Measurements from ENCODE around the gene PLCXD3.

PLCXD3 gene

DNA sequence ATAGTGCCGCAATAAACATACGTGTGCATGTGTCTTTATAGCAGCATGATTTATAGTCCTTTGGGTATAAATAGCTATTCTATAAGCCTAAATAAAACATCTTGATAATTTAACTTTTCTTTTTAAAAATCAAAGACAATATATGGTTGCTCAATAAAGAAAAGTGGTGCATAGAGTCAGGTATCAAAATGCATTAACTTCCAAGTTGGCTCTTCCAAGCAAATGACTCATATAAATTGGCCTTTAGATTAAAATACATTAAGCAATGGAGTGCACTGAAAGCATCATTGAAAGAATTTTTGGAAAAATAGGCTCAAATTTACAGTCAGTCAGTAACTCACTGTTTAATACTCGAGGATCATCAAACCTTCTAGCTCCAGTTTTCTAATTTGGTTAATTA is 106.6 kb downstream of the PLCXD3 start:
- ChIA-PET CTCF (no interaction called here), POLR2A (ENCODE audit: low non-redundant PET) (no interaction called here)
- no peak for DNase-seq (ENCODE audit: low spot score)
- TF ChIP-seq CTCF (conservative IDR thresholded peaks at IDR 0.05; ENCODE audit: low read depth): no peak
- no peak overlapping the region for H3K27ac ChIP-seq

- ChIA-PET CTCF (no interaction called here), POLR2A (ENCODE audit: low non-redundant PET) (no interaction called here)
- no peak overlapping the region for H3K27ac ChIP-seq
- TF ChIP-seq CTCF (conservative IDR thresholded peaks at IDR 0.05; ENCODE audit: low read depth): no peak
- no peak for DNase-seq (ENCODE audit: low spot score)
These were observed 107.6 kb downstream of the PLCXD3 start for GRCh38 chr5:41402845-41403244.

DNA sequence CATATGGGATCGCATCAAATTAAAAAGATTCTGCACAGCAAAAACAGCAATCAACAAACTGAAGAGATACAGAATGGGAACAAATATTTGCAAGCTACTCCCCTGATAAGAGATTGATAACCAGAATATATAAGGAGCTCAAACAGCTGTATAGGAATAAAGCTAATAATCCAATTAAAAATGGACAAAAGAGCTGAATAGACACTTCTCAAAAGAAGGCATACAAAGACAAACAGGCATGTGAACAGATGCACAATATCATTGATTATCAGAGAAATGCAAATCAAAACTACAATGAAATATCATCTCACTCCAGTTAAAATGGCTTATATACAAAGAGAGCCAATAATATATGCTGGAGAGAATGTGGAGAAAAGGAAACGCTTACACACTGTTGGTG is 110.6 kb downstream of the PLCXD3 start:
- H3K27ac ChIP-seq: no peak overlapping the region
- no peak for DNase-seq (ENCODE audit: low spot score)
- ChIA-PET CTCF (no interaction called here), POLR2A (ENCODE audit: low non-redundant PET) (no interaction called here)
- TF ChIP-seq CTCF (conservative IDR thresholded peaks at IDR 0.05; ENCODE audit: low read depth): no peak

DNA sequence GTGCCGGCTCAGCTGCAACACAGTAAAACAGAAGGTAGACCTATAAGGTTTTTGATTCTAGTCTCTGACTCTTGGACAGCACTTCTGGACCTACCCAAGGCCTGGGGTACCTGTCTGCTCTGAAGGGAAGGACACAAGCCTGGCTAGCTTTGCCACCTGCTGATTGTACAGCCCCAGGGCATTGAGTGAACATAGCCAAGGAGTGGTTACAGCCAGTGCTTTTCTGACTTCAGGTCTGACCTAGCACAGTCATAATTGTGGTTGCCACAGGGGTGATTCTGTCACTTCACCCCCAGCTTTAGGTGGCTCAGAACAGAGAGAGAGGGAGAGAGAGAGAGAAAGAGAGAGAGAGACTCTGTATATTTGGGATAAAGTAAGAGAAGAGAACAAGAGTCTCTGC is 118.4 kb downstream of the PLCXD3 start:
- no peak for TF ChIP-seq CTCF (conservative IDR thresholded peaks at IDR 0.05; ENCODE audit: low read depth)
- H3K27ac ChIP-seq: no peak overlapping the region
- ChIA-PET CTCF (interaction anchor here (0.7 kb wide), 1 partner anchor 185 kb away, joined by 3 read pairs; no protein-coding TSS in a partner anchor), POLR2A (ENCODE audit: low non-redundant PET) (no interaction called here)
- DNase-seq (ENCODE audit: low spot score): no peak

DNA sequence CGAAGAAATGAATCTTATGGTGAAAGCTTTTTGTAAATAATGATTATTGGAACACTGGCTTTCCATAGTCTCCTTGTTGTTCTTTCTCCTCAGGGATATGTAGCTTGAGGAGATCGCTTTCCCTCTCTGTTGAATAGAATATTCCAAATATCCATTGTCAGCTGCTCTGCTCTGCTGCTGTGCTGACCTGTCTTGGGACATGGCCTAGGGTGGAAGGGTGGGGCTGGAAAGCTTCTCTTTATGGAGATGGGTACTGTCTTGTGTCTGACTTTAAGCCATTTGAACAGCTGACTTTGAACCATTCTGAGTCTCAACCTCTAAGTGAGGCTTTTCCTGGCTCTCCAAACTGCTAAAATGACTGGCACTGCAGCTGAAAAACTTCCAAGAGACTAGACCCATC is 135.8 kb downstream of the PLCXD3 start:
- ChIA-PET CTCF (no interaction called here), POLR2A (ENCODE audit: low non-redundant PET) (no interaction called here)
- no peak for DNase-seq (ENCODE audit: low spot score)
- no peak for TF ChIP-seq CTCF (conservative IDR thresholded peaks at IDR 0.05; ENCODE audit: low read depth)
- H3K27ac ChIP-seq: no peak overlapping the region

DNA sequence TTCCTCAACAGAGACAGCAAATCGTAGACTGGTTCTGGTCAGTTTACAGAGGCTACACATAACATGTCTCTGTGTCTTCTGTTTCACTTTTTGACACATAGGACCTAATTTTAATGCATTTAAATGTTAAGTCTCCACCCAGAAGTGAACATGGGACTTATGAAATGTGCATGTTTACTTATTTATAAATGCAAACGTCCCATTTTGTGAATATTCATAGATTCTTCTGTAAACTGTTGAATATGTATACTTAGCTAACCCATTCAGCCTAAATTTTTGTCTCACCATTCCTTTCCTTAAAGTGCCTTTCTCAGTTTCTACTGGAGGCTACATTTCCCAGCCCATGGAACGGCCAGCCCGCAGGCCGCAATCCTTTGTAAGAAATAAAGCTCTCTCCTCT is 137.2 kb downstream of the PLCXD3 start:
- no peak overlapping the region for H3K27ac ChIP-seq
- no peak for TF ChIP-seq CTCF (conservative IDR thresholded peaks at IDR 0.05; ENCODE audit: low read depth)
- DNase-seq (ENCODE audit: low spot score): no peak
- CTCF ChIA-PET: interaction anchor here (0.7 kb wide), 1 partner anchor 146 kb away, joined by 3 read pairs; no protein-coding TSS in a partner anchor
- POLR2A ChIA-PET (ENCODE audit: low non-redundant PET): no interaction called here

DNA sequence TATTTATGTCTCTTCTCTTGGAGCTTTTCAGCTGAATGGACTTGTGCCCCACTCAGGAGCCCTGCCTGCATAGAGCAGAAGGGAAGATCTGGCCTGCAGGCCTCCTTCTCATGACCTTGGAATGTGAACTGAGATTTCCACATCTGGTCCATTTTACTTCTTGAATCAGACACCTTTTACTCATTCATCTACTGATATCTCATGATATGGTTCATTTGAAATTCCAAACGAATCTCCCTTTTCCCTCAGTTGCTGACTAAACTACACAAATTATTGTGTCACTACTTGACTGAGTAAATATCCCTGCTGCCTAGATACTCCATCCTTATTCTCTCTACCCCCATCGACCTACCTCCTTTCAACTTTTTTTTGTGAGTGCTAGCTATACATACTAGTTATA is 138.7 kb downstream of the PLCXD3 start:
- POLR2A ChIA-PET (ENCODE audit: low non-redundant PET): no interaction called here
- TF ChIP-seq CTCF (conservative IDR thresholded peaks at IDR 0.05; ENCODE audit: low read depth): no peak
- CTCF ChIA-PET: no interaction called here
- no peak overlapping the region for H3K27ac ChIP-seq
- peak; percentile 12 for DNase-seq (ENCODE audit: low spot score)
